HUES64 (cell line): ENCODE measurements around the gene CACNG3.
"Not testable (repeated sequence)": the region's sequence is repeated elsewhere in the genome, so short reads cannot be mapped to it uniquely, and the experiment has no call there.

ENCODE experiments used
- H3K27ac ChIP-seq: 2 replicates; pipeline ENCODE4 v1.7.0; 2013; ENCODE audit warnings: low read depth, low read length, inconsistent platforms
- H3K27me3 ChIP-seq: 2 replicates; pipeline ENCODE4 v1.6.1; 2013; ENCODE audit warnings: mild to moderate bottlenecking, low read length; ENCODE audit not compliant: insufficient read depth
- H3K36me3 ChIP-seq: 2 replicates; pipeline ENCODE4 v1.6.1; 2013; ENCODE audit warnings: mild to moderate bottlenecking, low read length; ENCODE audit not compliant: insufficient read depth
- H3K4me1 ChIP-seq: 2 replicates; pipeline ENCODE4 v1.6.1; 2013; ENCODE audit warnings: mild to moderate bottlenecking, low read length, moderate library complexity; ENCODE audit not compliant: insufficient read depth
- H3K4me3 ChIP-seq: 2 replicates; pipeline ENCODE4 v1.5.1; 2013; ENCODE audit warnings: mild to moderate bottlenecking, low read length, moderate library complexity
- H3K9ac ChIP-seq: 2 replicates; pipeline ENCODE4 v1.6.1; 2013; ENCODE audit warnings: mild to moderate bottlenecking, low read depth, low read length
- H3K9me3 ChIP-seq: 2 replicates; pipeline ENCODE4 v1.6.1; 2013; ENCODE audit warnings: low read depth, low read length; ENCODE audit not compliant: insufficient read depth
- WGBS: fragments of 150-250, 120-280 bp; methylation state at CpG from one replicate; pipeline ENCODE4 v1.1.7; 2013; ENCODE audit warnings: missing lambda C conversion rate; 5-methylcytosine and 5-hydroxymethylcytosine counted together

Gene CACNG3

GRCh38 chr16:24235806-24236205 is 20.3 kb upstream of the CACNG3 start:
- 80% methylated on average over 2 of the region's 2 CpGs for WGBS
- H3K9me3 ChIP-seq = no peaks in the 10 kb centered on the region; the same call in 1 of the 2 replicates

GRCh38 chr16:24238846-24239245 is 17.3 kb upstream of the CACNG3 start:
- not testable (repeated sequence) for H3K9me3 ChIP-seq, H3K9ac ChIP-seq, H3K4me3 ChIP-seq, H3K27ac ChIP-seq, H3K4me1 ChIP-seq, H3K27me3 ChIP-seq, H3K36me3 ChIP-seq
- whole genome bisulfite sequencing = 88% methylated on average over 2 of the region's 2 CpGs

More at GRCh38 chr16:24235806-24236205, 20.3 kb upstream of the CACNG3 start:
- no peaks in the 10 kb centered on the region for H3K4me1 ChIP-seq
- H3K9ac ChIP-seq = no peak overlapping the region
- no peak overlapping the region for H3K4me3 ChIP-seq
- H3K27ac ChIP-seq = no peak overlapping the region
- H3K27me3 ChIP-seq = no peaks in the 10 kb centered on the region
- no peaks in the 10 kb centered on the region for H3K36me3 ChIP-seq

GRCh38 chr16:24246911-24247607 is 9.1 kb upstream of the CACNG3 start:
- H3K27me3 ChIP-seq = no peaks in the 10 kb centered on the region
- no peak overlapping the region for H3K9ac ChIP-seq
- no peaks in the 10 kb centered on the region for H3K4me1 ChIP-seq
- H3K36me3 ChIP-seq = no peaks in the 10 kb centered on the region
- H3K9me3 ChIP-seq = no peaks in the 10 kb centered on the region
- H3K4me3 ChIP-seq = no peak overlapping the region
- no peak overlapping the region for H3K27ac ChIP-seq
- WGBS = 93% methylated on average over 4 of the region's 4 CpGs

- no peak overlapping the region for H3K4me3 ChIP-seq
- no peak overlapping the region for H3K9ac ChIP-seq
- no peaks in the 10 kb centered on the region for H3K4me1 ChIP-seq
- H3K27me3 ChIP-seq = peaks cover 49% of the 10 kb centered on the region
- H3K27ac ChIP-seq = no peak overlapping the region
- H3K36me3 ChIP-seq = no peaks in the 10 kb centered on the region
- H3K9me3 ChIP-seq = no peaks in the 10 kb centered on the region
- WGBS = 13% methylated on average over 7 of the region's 7 CpGs
These were observed 2.9 kb upstream of the CACNG3 start for GRCh38 chr16:24253192-24253591.

GRCh38 chr16:24257958-24258357 is 1.8 kb downstream of the CACNG3 start:
- Histone ChIP-seq H3K4me3 (no peak overlapping the region), H3K27ac (no peak overlapping the region), H3K27me3 (peaks cover 55% of the 10 kb centered on the region), H3K36me3 (no peaks in the 10 kb centered on the region), H3K9ac (no peak overlapping the region), H3K4me1 (no peaks in the 10 kb centered on the region), H3K9me3 (no peaks in the 10 kb centered on the region)
- 71% methylated on average over 5 of the region's 5 CpGs for WGBS

GRCh38 chr16:24258791-24259190 is 2.7 kb downstream of the CACNG3 start:
- Histone ChIP-seq H3K27me3 (peaks cover 49% of the 10 kb centered on the region), H3K9ac (no peak overlapping the region), H3K27ac (no peak overlapping the region), H3K4me3 (no peak overlapping the region), H3K4me1 (no peaks in the 10 kb centered on the region), H3K36me3 (no peaks in the 10 kb centered on the region), H3K9me3 (no peaks in the 10 kb centered on the region)
- no CpG with 5 or more reads among the region's 1 CpG for WGBS

GRCh38 chr16:24262816-24263215 is 6.7 kb downstream of the CACNG3 start:
- H3K9ac ChIP-seq = no peak overlapping the region
- no peaks in the 10 kb centered on the region for H3K36me3 ChIP-seq
- peaks cover 10% of the 10 kb centered on the region; the same call in 1 of the 2 replicates for H3K27me3 ChIP-seq
- H3K4me3 ChIP-seq = no peak overlapping the region
- H3K4me1 ChIP-seq = no peaks in the 10 kb centered on the region
- H3K27ac ChIP-seq = no peak overlapping the region
- H3K9me3 ChIP-seq = no peaks in the 10 kb centered on the region

- no peaks in the 10 kb centered on the region for H3K36me3 ChIP-seq
- no peaks in the 10 kb centered on the region for H3K27me3 ChIP-seq
- WGBS = 69% methylated on average over 7 of the region's 7 CpGs
- no peak overlapping the region for H3K4me3 ChIP-seq
- H3K9ac ChIP-seq = no peak overlapping the region
- H3K9me3 ChIP-seq = no peaks in the 10 kb centered on the region
- H3K4me1 ChIP-seq = peaks cover 8% of the 10 kb centered on the region; the same call in 1 of the 2 replicates
- H3K27ac ChIP-seq = no peak overlapping the region
These were observed 14.7 kb downstream of the CACNG3 start for GRCh38 chr16:24270721-24271442.

- Histone ChIP-seq H3K4me3 (no peak overlapping the region), H3K4me1 (peaks cover 8% of the 10 kb centered on the region; the same call in 1 of the 2 replicates), H3K9me3 (no peaks in the 10 kb centered on the region), H3K27ac (no peak overlapping the region), H3K27me3 (no peaks in the 10 kb centered on the region), H3K9ac (no peak overlapping the region), H3K36me3 (no peaks in the 10 kb centered on the region)
- WGBS = no CpG with 5 or more reads among the region's 1 CpG
These were observed 16.2 kb downstream of the CACNG3 start for GRCh38 chr16:24272379-24272778.

GRCh38 chr16:24273508-24274182 is 17.5 kb downstream of the CACNG3 start:
- Histone ChIP-seq H3K9me3 (no peaks in the 10 kb centered on the region), H3K27me3 (no peaks in the 10 kb centered on the region), H3K4me3 (no peak overlapping the region), H3K36me3 (no peaks in the 10 kb centered on the region), H3K9ac (no peak overlapping the region), H3K27ac (no peak overlapping the region), H3K4me1 (peaks cover 8% of the 10 kb centered on the region; the same call in 1 of the 2 replicates)
- WGBS = 93% methylated on average over 8 of the region's 8 CpGs

GRCh38 chr16:24275413-24275812 is 19.3 kb downstream of the CACNG3 start:
- Histone ChIP-seq H3K27me3 (no peaks in the 10 kb centered on the region), H3K9ac (no peak overlapping the region), H3K4me3 (no peak overlapping the region), H3K4me1 (peaks cover 8% of the 10 kb centered on the region; the same call in 1 of the 2 replicates), H3K36me3 (no peaks in the 10 kb centered on the region), H3K27ac (no peak overlapping the region), H3K9me3 (no peaks in the 10 kb centered on the region)
- WGBS = 94% methylated on average over 2 of the region's 2 CpGs
